Kidney (tissue), 14 donors: ENCODE results near the gene RTN4RL2. TPM values are rescaled to one million over a fixed set of nuclear protein-coding genes. Genes with fewer than 3 reads are reported as not detected.
A peak's percentile ranks its signal among the peaks of the same experiment; 100 is the strongest.

Experiments used
- DNase-seq, 5 donors: peaks; one replicate each; pipeline ENCODE4 v3.0.0-alpha.2; 2013 to 2020
- FAIRE-seq: peaks from 2 replicates; lab custom pipeline; 2012; peaks lifted over from hg19 to GRCh38; lab: Jason Lieb, UNC
- H3K27ac ChIP-seq, 2 donors: one replicate each; pipeline ENCODE4 v1.7.0; 2013; ENCODE audit warnings: low read depth in 2 of 2, low read length in 2 of 2, inconsistent platforms in 1 of 2
- H3K27me3 ChIP-seq: one replicate; pipeline ENCODE4 v1.7.1; 2013; ENCODE audit warnings: low read length, inconsistent platforms; ENCODE audit not compliant: control insufficient read depth, insufficient read depth
- H3K36me3 ChIP-seq, 3 donors: one replicate each; pipeline versions ENCODE4 v1.7.0 to v1.7.1; 2013; ENCODE audit warnings: low read length in 3 of 3, control low read depth in 1 of 3, inconsistent platforms in 1 of 3; ENCODE audit not compliant: insufficient read depth in 3 of 3, control insufficient read depth in 2 of 3
- H3K4me1 ChIP-seq, 3 donors: one replicate each; pipeline versions ENCODE4 v1.7.0 to v1.7.1; 2013; ENCODE audit warnings: low read length in 3 of 3, inconsistent platforms in 1 of 3, low read depth in 1 of 3; ENCODE audit not compliant: control insufficient read depth in 2 of 3, insufficient read depth in 2 of 3
- H3K4me3 ChIP-seq, 3 donors: one replicate each; pipeline versions ENCODE4 v1.7.0 to v1.8.1; 2013; ENCODE audit warnings: low read length in 3 of 3, control low read depth in 1 of 3, inconsistent platforms in 1 of 3
- H3K9ac ChIP-seq, 3 donors: one replicate each; pipeline versions ENCODE4 v1.7.0 to v1.7.1; 2013; ENCODE audit warnings: low read length in 3 of 3, control low read depth in 1 of 3, inconsistent platforms in 1 of 3
- H3K9me3 ChIP-seq, 3 donors: one replicate each; pipeline versions ENCODE4 v1.7.0 to v1.7.1; 2013; ENCODE audit warnings: low read length in 3 of 3, control low read depth in 1 of 3, inconsistent platforms in 1 of 3; ENCODE audit not compliant: control insufficient read depth in 2 of 3, insufficient read depth in 1 of 3
- intact Hi-C: fragments of 100-400 bp; cut with DNase I; formaldehyde crosslinking; loops from one replicate; pipeline ENCODE4 v1.11.1; 2022
- polyA plus RNA-seq: library from polyadenylated mRNA; stranded (reverse); fragments of 350-450 nt; fragmentation: Illumina TruSeq; extraction: RNeasy Lipid Tissue Mini Kit (QIAGEN cat#74804); gene quantifications from one replicate; pipeline ENCODE4 v1.2.3, GENCODE V29; 2014; ENCODE audit warnings: low read depth, low replicate concordance; ENCODE audit not compliant: insufficient read depth
- total RNA-seq: library from RNA; stranded (reverse); fragmentation: NEBNext Ultra II Directional; extraction: Animal tissue kit (Norgen Biotek cat#: 25700); gene quantifications from one replicate; pipeline ENCODE4 v1.2.1, GENCODE V29; 2021
- TF ChIP-seq, protein P1 (sequence below): IDR thresholded peaks from 3 replicates; pipeline ENCODE4 v1.5.1; 2012; ENCODE audit warnings: mild to moderate bottlenecking, moderate library complexity, borderline replicate concordance; ENCODE audit not compliant: insufficient read depth; ENCODE audit errors: extremely low read depth
- donor health status: control.
- donor health status: control.
- donor health status: control.
- donor health status: control.
- donor health status: control.
- donor health status: DM: yes; HTN: yes; CAD: no.
- donor health status: Normal renal cell carcinoma (clear cell type).

Gene RTN4RL2
- total and polyA plus RNA-seq, 2 donors from 2014 or later = 2.6 to 5.5 TPM

DNA sequence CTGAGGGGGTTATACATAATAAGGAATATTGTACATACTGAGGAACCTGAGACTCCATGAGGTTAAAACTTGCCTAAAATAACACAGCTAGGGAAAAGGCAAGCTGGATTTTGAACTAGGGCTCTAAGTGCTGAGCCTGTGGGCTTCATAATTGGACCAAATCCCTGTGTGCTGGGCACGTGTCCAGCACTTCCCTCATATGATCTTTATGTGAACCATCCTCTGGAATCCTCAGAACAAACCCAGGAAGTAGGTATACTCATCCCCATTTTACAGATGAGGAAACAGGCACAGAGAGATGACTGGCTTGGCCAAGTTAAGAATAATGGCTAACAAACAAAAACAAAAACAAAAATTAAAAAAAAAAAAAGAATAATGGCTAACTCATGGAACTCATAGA, 14.9 kb downstream of the RTN4RL2 start:
- Histone ChIP-seq H3K9ac (no peak overlapping the region), H3K4me3 (no peak overlapping the region), H3K9me3 (no peaks in the 10 kb centered on the region), H3K27me3 (peaks cover 9% of the 10 kb centered on the region), H3K4me1 (peaks cover 0 to 10% (median 4%) of the 10 kb centered on the region in 3 donors), H3K36me3 (no peaks in the 10 kb centered on the region), H3K27ac (no peak overlapping the region)
- intact Hi-C loops = no loop called here
- FAIRE-seq (no peak), DNase-seq (no peak)
- TF ChIP-seq, protein P1, sequence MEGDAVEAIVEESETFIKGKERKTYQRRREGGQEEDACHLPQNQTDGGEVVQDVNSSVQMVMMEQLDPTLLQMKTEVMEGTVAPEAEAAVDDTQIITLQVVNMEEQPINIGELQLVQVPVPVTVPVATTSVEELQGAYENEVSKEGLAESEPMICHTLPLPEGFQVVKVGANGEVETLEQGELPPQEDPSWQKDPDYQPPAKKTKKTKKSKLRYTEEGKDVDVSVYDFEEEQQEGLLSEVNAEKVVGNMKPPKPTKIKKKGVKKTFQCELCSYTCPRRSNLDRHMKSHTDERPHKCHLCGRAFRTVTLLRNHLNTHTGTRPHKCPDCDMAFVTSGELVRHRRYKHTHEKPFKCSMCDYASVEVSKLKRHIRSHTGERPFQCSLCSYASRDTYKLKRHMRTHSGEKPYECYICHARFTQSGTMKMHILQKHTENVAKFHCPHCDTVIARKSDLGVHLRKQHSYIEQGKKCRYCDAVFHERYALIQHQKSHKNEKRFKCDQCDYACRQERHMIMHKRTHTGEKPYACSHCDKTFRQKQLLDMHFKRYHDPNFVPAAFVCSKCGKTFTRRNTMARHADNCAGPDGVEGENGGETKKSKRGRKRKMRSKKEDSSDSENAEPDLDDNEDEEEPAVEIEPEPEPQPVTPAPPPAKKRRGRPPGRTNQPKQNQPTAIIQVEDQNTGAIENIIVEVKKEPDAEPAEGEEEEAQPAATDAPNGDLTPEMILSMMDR = no peak

DNA sequence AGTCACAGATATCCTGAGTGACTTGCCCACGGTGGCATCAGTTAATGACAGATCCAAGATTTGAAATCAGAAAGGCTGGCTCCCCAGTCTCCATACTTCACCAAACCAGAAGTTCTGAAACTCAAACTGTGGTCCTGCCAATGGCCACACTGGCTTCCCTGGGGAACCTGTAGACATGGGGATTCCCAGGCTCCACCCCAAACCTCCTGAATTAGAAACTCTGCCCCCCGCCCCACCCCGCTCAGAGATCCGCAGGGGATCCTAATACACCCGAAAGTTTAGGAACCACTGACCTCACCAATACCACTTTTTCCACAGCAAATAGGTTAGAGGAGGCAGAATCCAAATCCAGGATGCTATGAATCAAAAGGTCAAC, 15.3 kb downstream of the RTN4RL2 start:
- peaks cover 9% of the 10 kb centered on the region for H3K27me3 ChIP-seq
- DNase-seq = no peak
- H3K9me3 ChIP-seq = no peaks in the 10 kb centered on the region
- FAIRE-seq = no peak
- H3K4me1 ChIP-seq = peaks cover 0 to 10% (median 4%) of the 10 kb centered on the region in 3 donors
- no peaks in the 10 kb centered on the region for H3K36me3 ChIP-seq
- H3K4me3 ChIP-seq = peak overlapping the region in 1 of 3 donors; percentile 35
- intact Hi-C loops = no loop called here
- TF ChIP-seq, protein P1 = no peak
- no peak overlapping the region for H3K27ac ChIP-seq
- H3K9ac ChIP-seq = no peak overlapping the region

DNA sequence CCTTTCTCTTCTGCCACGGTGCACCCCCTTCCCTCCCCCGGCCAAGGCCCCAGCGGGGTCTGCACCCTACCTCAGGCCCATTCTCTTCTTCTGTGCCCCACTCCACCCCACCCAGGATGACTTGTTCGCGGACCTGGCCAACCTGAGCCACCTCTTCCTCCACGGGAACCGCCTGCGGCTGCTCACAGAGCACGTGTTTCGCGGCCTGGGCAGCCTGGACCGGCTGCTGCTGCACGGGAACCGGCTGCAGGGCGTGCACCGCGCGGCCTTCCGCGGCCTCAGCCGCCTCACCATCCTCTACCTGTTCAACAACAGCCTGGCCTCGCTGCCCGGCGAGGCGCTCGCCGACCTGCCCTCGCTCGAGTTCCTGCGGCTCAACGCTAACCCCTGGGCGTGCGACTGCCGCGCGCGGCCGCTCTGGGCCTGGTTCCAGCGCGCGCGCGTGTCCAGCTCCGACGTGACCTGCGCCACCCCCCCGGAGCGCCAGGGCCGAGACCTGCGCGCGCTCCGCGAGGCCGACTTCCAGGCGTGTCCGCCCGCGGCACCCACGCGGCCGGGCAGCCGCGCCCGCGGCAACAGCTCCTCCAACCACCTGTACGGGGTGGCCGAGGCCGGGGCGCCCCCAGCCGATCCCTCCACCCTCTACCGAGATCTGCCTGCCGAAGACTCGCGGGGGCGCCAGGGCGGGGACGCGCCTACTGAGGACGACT, 15.9 kb downstream of the RTN4RL2 start:
- FAIRE-seq = no peak
- intact Hi-C loops = no loop called here

More for the DNA sequence above, 15.9 kb downstream of the RTN4RL2 start:
- peak; percentile 38 to 90 (median 63) for DNase-seq
- Histone ChIP-seq H3K27ac (no peak overlapping the region), H3K9ac (peak overlapping the region in 1 of 3 donors; percentile 7), H3K4me3 (peak overlapping the region in 2 of 3 donors; percentile 19 to 35), H3K9me3 (no peaks in the 10 kb centered on the region), H3K4me1 (peaks cover 0 to 10% (median 4%) of the 10 kb centered on the region in 3 donors), H3K36me3 (no peaks in the 10 kb centered on the region), H3K27me3 (peaks cover 9% of the 10 kb centered on the region)
- TF ChIP-seq, protein P1 = no peak
